GM12878 (cell line): ENCODE measurements around the gene CYP26B1. TPM values are rescaled to one million over a fixed set of nuclear protein-coding genes. Genes with fewer than 3 reads are reported as not detected.

Experiments
- ATAC-seq: fragments of 200-7000 bp; cut with Tn5 transposase; 3 replicates; pipeline ENCODE4 v1.9.1; 2020; ENCODE audit warnings: mild to moderate bottlenecking, moderate library complexity
- BruUV-seq: library from RNA; stranded (reverse); fragments of 400-500 nt; replicated peaks from 2 replicates; lab custom pipeline; 2021; lab: Mats Ljungman, UMichigan
- CTCF ChIA-PET: fragments of 300-600 bp; sonication (Branson Sonifier 250); formaldehyde crosslinking; extraction: SDS; loops from one replicate; lab custom pipeline; 2021; ENCODE audit warnings: inconsistent platforms; lab: Yijun Ruan, JAX
- POLR2A ChIA-PET: fragments of 350-600 bp; formaldehyde crosslinking; extraction: SDS; loops from one replicate; lab custom pipeline; 2021; ENCODE audit warnings: inconsistent platforms; lab: Charles Lee
- RAD21 ChIA-PET: fragments of 300-600 bp; sonication (Branson Sonifier 250); formaldehyde crosslinking; loops from one replicate; lab custom pipeline; 2023; ENCODE audit warnings: antibody characterized with exemption; ENCODE audit not compliant: unreplicated experiment; lab: Charles Lee
- SMC1A ChIA-PET: fragments of 300-600 bp; sonication (Branson Sonifier 250); formaldehyde crosslinking; loops from one replicate; lab custom pipeline; 2023; ENCODE audit not compliant: unreplicated experiment, uncharacterized antibody; lab: Charles Lee
- DNase-seq: peaks from one replicate; pipeline ENCODE4 v3.0.0-alpha.2; 2011; ENCODE audit warnings: low read depth, low spot score
- FAIRE-seq: peaks from 3 replicates; lab custom pipeline; 2011; peaks lifted over from hg19 to GRCh38; lab: Jason Lieb, UNC
- H2AFZ ChIP-seq: 2 replicates; pipeline ENCODE4 v1.6.0; 2011; ENCODE audit warnings: low read depth, low read length, control low read depth; ENCODE audit not compliant: control insufficient read depth
- H3K27ac ChIP-seq: 2 replicates; pipeline ENCODE4 v1.5.1; 2011; ENCODE audit warnings: control low read depth; ENCODE audit not compliant: control insufficient read depth, insufficient read depth
- H3K27me3 ChIP-seq, 2 experiments: replicated peaks in 1 of 2; 2 replicates each; pipeline versions ENCODE4 v1.6.0 to v1.6.1; 2011; ENCODE audit warnings: low read length in 1 of 2; ENCODE audit not compliant: control insufficient read depth in 2 of 2, insufficient read depth in 2 of 2
- H3K36me3 ChIP-seq, 2 experiments: 2 replicates each; pipeline ENCODE4 v1.5.1; 2011; ENCODE audit warnings: low read length in 1 of 2; ENCODE audit not compliant: control insufficient read depth in 2 of 2, insufficient read depth in 2 of 2
- H3K4me1 ChIP-seq: 2 replicates; pipeline ENCODE4 v1.6.1; 2011; ENCODE audit warnings: mild to moderate bottlenecking, low read length, moderate library complexity, mixed read lengths; ENCODE audit not compliant: control insufficient read depth, insufficient read depth
- H3K4me2 ChIP-seq: 2 replicates; pipeline ENCODE4 v1.6.0; 2011; ENCODE audit warnings: control low read depth; ENCODE audit not compliant: control insufficient read depth, insufficient read depth
- H3K4me3 ChIP-seq: fragments of 200-600 bp; sonication (generic); 2 replicates; pipeline ENCODE4 v1.5.1; 2016
- H3K79me2 ChIP-seq: 2 replicates; pipeline ENCODE4 v1.6.0; 2011; ENCODE audit warnings: low read length; ENCODE audit not compliant: control insufficient read depth, insufficient read depth
- H3K9ac ChIP-seq: 2 replicates; pipeline ENCODE4 v1.8.0; 2011; ENCODE audit warnings: low read length, control low read depth, mixed read lengths; ENCODE audit not compliant: control insufficient read depth, insufficient read depth
- H3K9me3 ChIP-seq: replicated peaks from 3 replicates; pipeline ENCODE4 v1.5.1; 2011; ENCODE audit warnings: mild to moderate bottlenecking, low read length; ENCODE audit not compliant: control insufficient read depth, insufficient read depth
- H4K20me1 ChIP-seq: 2 replicates; pipeline ENCODE4 v1.6.0; 2011; ENCODE audit not compliant: control insufficient read depth, insufficient read depth
- CBX3 ChIP-seq: fragments of 200-600 bp; sonication (generic); IDR thresholded peaks from 2 replicates; pipeline ENCODE4 v1.6.1; 2016; ENCODE audit warnings: low read depth, borderline replicate concordance
- HDAC6 ChIP-seq: fragments of 200-600 bp; sonication (generic); IDR thresholded peaks from one replicate; pipeline ENCODE4 v1.8.0; 2017; ENCODE audit warnings: antibody characterized with exemption; ENCODE audit not compliant: unreplicated experiment
- MTA2 ChIP-seq: fragments of 450-650 bp; IDR thresholded peaks from 2 replicates; pipeline ENCODE4 v1.6.1; 2016; ENCODE audit warnings: low read depth, mild to moderate bottlenecking, moderate library complexity
- NFXL1 ChIP-seq: fragments of 450-650 bp; IDR thresholded peaks from 2 replicates; pipeline ENCODE4 v1.6.1; 2017; ENCODE audit warnings: antibody characterized with exemption, mild to moderate bottlenecking, borderline replicate concordance
- SMC3 ChIP-seq: IDR thresholded peaks from 2 replicates; pipeline ENCODE4 v1.6.1; 2011; ENCODE audit warnings: low read length, improper control_type of control experiment, borderline replicate concordance
- SREBF1 ChIP-seq: IDR thresholded peaks from 2 replicates; pipeline ENCODE4 v1.6.1; 2012; ENCODE audit warnings: mild to moderate bottlenecking, low read length
- ZNF24 ChIP-seq: fragments of 450-650 bp; IDR thresholded peaks from 2 replicates; pipeline ENCODE4 v1.6.1; 2017; ENCODE audit warnings: antibody characterized with exemption, mild to moderate bottlenecking
- WGBS: methylation state at CpG from one replicate; pipeline ENCODE4 v1.1.6; 2016; ENCODE audit warnings: low lambda C conversion rate; ENCODE audit not compliant: insufficient replicate concordance, insufficient coverage; ENCODE audit errors: missing lambda C conversion rate; 5-methylcytosine and 5-hydroxymethylcytosine counted together
- in situ Hi-C: fragments of 300-500 bp; cut with MboI; formaldehyde crosslinking; loops from 9 replicates; pipeline ENCODE4 v1.14.3; 2018; ENCODE audit warnings: mixed read lengths
- intact Hi-C: fragments of 100-400 bp; cut with micrococcal nuclease; formaldehyde crosslinking; loops from one replicate; pipeline ENCODE4 v1.14.2; 2022; ENCODE audit not compliant: unreplicated experiment
- polyA plus RNA-seq, 11 experiments: library from polyadenylated mRNA; depleted of rRNA in 4 of 11; unstranded in 6 of 11; stranded (reverse) in 5 of 11; fragments of >200 nt; fragmentation: Nextera tagmentation in 4 of 11; fragmentation: Illumina TruSeq in 1 of 11; extraction: Ambion mirVana in 4 of 11; extraction: Trizol in 1 of 11; gene quantifications; 1 replicate in 1 of 11; 2 replicates in 10 of 11; pipeline versions ENCODE4 v1.2.1 to v1.2.3, GENCODE V29; 2011 to 2016; ENCODE audit warnings: inconsistent platforms in 2 of 11, missing spikeins in 2 of 11, low read depth in 1 of 11
- total RNA-seq, 4 experiments: library from RNA; depleted of rRNA in 3 of 4; stranded (reverse); fragments of >200 nt in 3 of 4; fragmentation: Illumina TruSeq in 1 of 4; extraction: Trizol in 1 of 4; gene quantifications; 2 replicates each; pipeline versions ENCODE4 v1.2.1 to v1.2.3, GENCODE V29; 2013 to 2021
- TF ChIP-seq, protein P1 (sequence below): IDR thresholded peaks from 2 replicates; pipeline ENCODE4 v1.6.1; 2011; ENCODE audit warnings: low read depth, mild to moderate bottlenecking, low read length, moderate library complexity, borderline replicate concordance; ENCODE audit errors: extremely low read depth

The CYP26B1 gene
- total and polyA plus RNA-seq, 10 of the 15 experiments (the other 5 are each of a cell fraction or from before 2014, with no cell fraction given), result not detected

DNA sequence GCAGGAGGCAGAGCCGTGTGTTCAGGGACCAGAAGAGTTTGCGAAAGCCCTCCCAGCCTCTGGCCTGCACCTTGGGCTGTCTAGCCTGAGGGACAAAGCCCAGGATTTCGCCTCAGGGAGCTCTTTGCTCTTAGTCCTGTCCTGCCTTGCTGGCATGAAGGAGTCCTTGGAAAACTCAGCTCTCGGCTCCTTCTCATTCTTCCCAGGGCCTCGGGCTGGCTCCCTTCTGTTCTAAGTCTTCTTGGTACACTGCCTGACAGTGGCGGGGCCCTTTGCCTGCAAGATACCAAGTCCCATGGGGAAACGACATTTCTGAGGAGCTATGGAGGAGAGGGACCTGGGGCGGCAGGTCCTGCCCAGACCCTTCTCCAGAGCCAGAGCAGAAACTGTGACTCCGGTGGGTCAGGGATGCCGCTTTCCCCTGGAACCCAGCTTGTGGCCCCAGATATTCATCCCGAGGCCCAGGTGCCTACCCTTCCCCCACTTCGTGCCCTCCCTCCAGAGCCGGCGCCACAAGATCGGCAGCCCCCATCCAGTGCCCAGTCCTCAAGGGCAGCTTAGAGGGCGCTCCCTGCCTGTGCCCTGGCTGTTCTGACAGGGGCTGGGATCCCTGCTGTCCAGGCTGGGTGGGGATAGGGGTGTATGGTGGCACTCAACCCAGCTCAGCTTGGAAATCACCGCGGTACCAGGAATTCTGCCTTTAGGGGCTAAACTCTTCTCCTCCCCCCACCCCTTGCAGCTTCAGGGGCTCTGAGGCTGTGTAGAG, 5.5 kb upstream of the CYP26B1 start:
- no peak overlapping the region for H3K4me3 ChIP-seq
- no peak overlapping the region for H3K27ac ChIP-seq
- FAIRE-seq (no peak), DNase-seq (no peak), ATAC-seq (no peak)
- H2AFZ ChIP-seq, result no peak overlapping the region
- in situ Hi-C loops, result loop anchor here (5.0 kb wide), 1 partner anchor 606 kb away; no protein-coding TSS in a partner anchor
- no peak for TF ChIP-seq CBX3
- TF ChIP-seq HDAC6, result no peak
- no peak for TF ChIP-seq NFXL1
- TF ChIP-seq MTA2, result no peak
- no peak for TF ChIP-seq ZNF24
- TF ChIP-seq, protein P1, sequence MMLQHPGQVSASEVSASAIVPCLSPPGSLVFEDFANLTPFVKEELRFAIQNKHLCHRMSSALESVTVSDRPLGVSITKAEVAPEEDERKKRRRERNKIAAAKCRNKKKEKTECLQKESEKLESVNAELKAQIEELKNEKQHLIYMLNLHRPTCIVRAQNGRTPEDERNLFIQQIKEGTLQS, result no peak
- TF ChIP-seq SMC3, result no peak
- TF ChIP-seq SREBF1, result no peak
- no TSS peak for BruUV-seq
- no peaks in the 10 kb centered on the region for H3K36me3 ChIP-seq
- H3K9ac ChIP-seq, result no peak overlapping the region
- H4K20me1 ChIP-seq, result no peaks in the 10 kb centered on the region
- WGBS, result 47% methylated on average over 18 of the region's 18 CpGs
- CTCF ChIA-PET, result interaction anchor here (0.5 to 3.6 kb wide), 2 partner anchors 229 to 1540 kb away, joined by 3 to 28 read pairs; no protein-coding TSS in a partner anchor
- H3K27me3 ChIP-seq, result peaks cover 8 to 16% of the 10 kb centered on the region in 2 experiments; a peak in 3 of 4 replicates
- SMC1A ChIA-PET, result no interaction called here
- H3K9me3 ChIP-seq, result no peaks in the 10 kb centered on the region
- RAD21 ChIA-PET, result interaction anchor here (0.9 to 1.3 kb wide), 2 partner anchors 426 to 607 kb away, joined by 3 read pairs; no protein-coding TSS in a partner anchor
- POLR2A ChIA-PET, result no interaction called here
- no peaks in the 10 kb centered on the region for H3K4me1 ChIP-seq
- H3K79me2 ChIP-seq, result no peaks in the 10 kb centered on the region
- intact Hi-C loops, result loop anchor here (5.0 kb wide), 1 partner anchor 621 kb away; no protein-coding TSS in a partner anchor
- no peak overlapping the region for H3K4me2 ChIP-seq
